Endometrial microvascular endothelial cells (primary cell): ENCODE data around the gene AGRN. TPM values are rescaled to one million over a fixed set of nuclear protein-coding genes. Genes with fewer than 3 reads are reported as not detected.
"Not testable (repeated sequence)": the region's sequence is repeated elsewhere in the genome, so short reads cannot be mapped to it uniquely, and the experiment has no call there.

ENCODE experiments used
- in situ Hi-C: cut with HindIII; loops from 2 replicates; pipeline ENCODE4 v1.10.0; 2017; ENCODE audit warnings: low sequenced_read_pairs, low pct_unique_long_range_greater_than_20kb; ENCODE audit errors: inconsistent ontology term
- total RNA-seq: library from RNA; depleted of rRNA; stranded (reverse); fragments of >200 nt; gene quantifications from one replicate; pipeline ENCODE4 v1.2.3, GENCODE V29; 2015; ENCODE audit errors: inconsistent ontology term

AGRN gene
- total RNA-seq, 1 donor from 2014 or later: 77.4 TPM

DNA sequence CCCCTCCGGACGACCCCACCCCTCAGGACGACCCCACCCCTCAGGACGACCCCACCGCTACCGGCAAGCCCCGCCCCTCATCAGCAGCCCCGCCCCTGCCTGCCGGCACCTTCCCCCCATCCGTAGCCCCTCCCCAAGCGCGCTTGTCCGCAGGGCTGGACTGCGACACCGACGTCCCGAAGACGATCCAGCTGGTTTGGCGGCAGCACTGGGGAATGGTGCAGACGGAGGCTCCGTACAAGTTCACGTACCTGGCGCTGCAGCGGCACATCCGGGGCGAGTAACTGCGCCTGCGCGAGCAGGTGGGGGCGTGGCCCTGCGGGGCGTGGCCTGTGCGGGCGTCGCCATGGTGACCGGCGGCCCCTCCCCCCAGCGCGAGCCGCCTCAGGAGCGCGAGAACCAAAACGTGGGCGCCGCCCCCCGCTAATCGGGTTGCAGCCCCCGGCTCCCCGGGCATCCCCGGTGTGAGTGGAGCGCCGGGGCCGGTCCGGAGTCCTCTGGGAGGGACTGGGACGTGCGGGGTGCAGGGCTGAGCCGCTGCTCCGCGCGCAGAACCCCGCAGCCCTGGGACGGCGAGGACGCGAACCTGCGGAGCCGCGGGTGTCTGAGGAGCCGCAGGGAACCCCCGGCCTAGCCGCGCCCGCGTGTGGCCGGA lies 49.3 kb downstream of the AGRN start:
- in situ Hi-C loops: no loop called here

- in situ Hi-C loops: no loop called here
Measured at GRCh38 chr1:1069711-1070676, 50.1 kb downstream of the AGRN start.

DNA sequence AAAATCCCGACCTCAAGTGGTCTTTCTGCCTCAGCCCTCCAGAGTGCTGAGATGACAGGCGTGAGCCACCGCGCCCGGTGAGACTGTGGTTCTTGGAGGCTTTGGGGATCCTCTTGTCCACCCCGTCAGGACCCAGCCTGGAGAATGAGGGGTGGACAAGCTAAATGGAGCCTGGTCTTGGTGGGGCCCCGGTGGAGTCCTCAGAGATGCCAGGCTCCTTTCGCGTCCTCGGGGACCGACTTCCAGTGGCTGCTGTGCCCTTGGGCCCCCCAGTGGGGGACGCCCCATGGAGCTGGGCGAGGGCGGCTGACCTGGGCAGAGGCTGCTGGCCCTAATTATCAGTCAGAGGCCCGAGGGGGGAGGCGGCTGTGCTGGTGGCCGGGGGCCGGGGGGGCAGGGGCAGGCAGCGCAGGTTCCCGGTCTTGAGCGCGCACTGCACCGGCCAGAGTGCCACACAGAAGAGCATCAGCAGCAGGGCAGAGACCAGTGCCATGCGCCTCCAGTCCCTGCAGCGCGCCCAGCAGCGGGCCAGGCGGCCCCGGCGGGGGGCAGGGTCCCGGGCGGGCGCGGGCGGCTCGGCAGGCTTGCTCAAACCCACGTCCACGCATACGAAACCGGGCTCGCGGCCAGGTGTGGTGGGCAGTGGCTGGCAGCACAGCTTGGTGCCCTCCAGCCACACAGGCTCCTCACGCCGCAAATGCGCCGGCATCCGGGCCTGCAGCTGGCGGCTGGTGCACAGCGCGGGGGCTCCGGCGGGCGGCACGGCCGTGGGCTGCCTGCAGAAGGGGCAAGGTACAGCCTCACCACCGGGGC lies 51.8 kb downstream of the AGRN start:
- in situ Hi-C loops: no loop called here

GRCh38 chr1:1072299-1072848 lies 52.5 kb downstream of the AGRN start:
- in situ Hi-C loops: no loop called here

DNA sequence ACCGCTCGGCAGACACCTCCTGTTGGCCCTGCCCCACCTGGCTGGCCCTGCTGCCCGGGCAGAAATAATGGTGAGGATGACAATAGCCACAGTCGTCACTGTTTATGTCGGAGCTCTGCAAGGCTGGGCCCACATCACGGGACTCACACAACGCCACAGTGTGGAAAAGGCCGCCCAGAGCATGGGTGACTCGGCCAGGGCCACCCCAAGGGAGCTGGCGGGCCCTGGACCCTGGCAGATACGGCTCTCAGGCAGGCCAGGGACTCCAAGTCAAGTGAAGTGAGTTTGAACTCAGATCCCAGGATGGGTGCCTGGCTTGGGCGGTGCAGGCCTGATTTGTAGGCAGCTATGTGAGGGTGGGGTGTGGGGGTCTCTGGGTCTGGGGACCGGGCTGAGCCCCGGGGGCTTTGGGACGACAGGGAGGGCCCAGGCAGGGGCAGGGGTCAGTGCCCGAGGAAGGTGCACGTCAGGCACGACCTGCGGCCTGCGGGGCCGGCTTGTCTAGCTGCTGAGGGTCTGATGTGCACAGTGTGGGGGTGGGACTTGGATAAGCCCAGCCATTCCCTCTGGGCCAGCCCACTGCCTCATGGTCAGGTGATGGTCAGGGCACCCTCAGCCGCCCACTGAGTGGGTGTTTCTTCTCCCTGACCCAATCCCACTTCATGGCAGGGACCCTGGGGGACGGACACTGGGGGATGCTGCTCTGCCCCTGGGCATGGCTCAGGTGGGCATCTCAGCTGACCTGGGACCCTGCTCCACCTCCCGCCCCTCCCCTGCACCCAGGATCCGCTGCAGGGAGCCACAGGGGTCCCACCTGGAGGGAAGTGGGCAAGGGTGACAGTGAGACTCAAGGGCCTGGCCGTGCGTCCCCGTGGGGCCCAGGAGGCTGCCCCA lies 53.2 kb downstream of the AGRN start:
- in situ Hi-C loops: no loop called here

- in situ Hi-C loops: no loop called here
Measured at GRCh38 chr1:1073743-1074587, 54.0 kb downstream of the AGRN start, which contains the start of gene RNF223. TSS of gene RNF223 (minus strand) at chr1:1074306. CDS start at chr1:1072566, 1,740 bp downstream.

DNA sequence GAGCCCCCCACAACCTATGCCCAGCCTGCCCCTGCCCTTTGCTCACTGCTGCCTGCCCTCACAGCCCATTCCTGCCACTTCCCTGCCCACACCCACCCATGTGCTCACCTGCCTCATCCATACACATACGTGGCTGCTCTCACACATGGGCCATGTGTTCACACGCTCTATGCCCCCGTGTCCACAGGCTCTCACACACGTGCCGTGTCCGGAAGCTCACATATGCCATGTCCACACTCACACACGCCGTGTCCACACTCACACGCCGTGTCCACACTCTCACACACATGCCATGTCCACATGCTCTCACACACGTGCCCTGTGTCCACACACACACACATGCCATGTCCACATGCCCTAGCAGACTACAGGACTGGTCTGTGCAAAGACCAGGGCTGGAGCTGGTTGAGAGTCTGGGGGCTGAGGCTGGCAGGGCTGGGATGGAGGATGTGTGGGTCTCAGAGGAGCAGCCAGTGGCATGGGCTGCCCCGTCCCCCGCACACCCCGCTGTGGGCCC lies 54.8 kb downstream of the AGRN start:
- in situ Hi-C loops: no loop called here

DNA sequence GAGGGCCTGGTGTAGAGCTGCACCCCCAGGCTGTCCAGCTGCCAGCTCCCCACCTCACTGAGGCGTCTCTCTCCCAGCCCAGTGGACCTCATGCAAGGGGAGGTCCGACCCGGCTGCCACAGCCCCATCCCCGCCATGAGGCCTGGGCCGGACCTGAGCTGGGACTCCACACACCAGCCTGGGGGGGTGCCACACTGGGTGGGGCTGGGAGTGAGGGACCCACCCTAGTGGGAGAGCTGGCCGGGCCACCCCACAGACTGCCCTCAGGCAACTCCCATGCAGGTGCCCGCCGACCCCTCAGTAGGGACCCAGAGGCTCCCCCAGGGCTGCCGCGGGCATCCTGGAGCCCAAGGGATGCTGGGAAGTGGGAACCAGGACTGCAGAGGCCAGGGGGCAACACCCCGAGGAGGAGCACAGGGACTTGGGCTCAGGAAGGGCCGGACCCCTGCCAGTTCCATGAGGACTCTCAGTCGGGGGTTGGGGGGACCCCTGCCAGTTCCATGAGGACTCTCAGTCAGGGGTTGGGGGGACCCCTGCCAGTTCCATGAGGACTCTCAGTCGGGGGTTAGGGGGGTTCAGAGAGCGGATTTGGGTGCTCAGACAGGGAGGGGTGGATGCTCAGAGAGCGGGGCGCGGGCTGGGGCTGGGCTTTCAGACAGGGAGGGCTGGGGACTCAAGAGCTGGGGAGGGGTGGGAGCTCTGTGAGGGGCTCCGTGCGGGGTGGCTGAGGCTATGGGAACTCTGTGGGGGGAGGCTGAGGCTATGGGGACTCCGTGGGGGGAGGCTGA lies 55.4 kb downstream of the AGRN start:
- in situ Hi-C loops: no loop called here

DNA sequence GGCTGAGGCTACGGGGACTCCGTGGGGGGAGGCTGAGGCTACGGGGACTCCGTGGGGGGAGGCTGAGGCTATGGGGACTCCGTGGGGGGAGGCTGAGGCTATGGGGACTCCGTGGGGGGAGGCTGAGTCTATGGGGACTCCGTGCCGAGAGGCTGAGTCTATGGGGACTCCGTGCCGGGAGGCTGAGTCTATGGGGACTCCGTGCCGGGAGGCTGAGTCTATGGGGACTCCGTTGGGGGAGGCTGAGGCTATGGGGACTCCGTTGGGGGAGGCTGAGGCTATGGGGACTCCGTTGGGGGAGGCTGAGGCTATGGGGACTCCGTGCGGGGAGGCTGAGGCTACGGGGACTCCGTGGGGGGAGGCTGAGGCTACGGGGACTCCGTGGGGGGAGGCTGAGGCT lies 57.5 kb downstream of the AGRN start:
- in situ Hi-C loops: not testable (repeated sequence)

GRCh38 chr1:1079408-1080121 lies 59.6 kb downstream of the AGRN start:
- in situ Hi-C loops: no loop called here

- in situ Hi-C loops: no loop called here
Measured at GRCh38 chr1:1080122-1080757, 60.3 kb downstream of the AGRN start.

DNA sequence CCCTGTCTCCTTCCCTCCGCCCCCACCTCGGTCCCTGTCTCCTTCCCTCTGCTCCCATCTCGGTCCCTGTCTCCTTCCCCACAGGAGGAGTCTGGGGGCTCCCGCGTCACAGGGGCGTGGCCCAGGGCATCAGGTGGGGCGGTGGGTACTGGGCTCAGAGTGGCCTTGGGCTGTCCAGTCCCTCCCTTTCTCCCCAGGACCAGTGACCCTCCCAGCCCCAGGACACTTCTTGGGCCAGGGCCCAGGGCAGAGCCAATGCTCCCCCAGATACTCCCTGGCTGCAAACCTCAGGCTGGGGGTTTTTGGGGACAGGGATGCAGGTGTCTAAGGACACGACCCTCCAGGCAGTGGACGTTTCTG lies 61.0 kb downstream of the AGRN start:
- in situ Hi-C loops: no loop called here

DNA sequence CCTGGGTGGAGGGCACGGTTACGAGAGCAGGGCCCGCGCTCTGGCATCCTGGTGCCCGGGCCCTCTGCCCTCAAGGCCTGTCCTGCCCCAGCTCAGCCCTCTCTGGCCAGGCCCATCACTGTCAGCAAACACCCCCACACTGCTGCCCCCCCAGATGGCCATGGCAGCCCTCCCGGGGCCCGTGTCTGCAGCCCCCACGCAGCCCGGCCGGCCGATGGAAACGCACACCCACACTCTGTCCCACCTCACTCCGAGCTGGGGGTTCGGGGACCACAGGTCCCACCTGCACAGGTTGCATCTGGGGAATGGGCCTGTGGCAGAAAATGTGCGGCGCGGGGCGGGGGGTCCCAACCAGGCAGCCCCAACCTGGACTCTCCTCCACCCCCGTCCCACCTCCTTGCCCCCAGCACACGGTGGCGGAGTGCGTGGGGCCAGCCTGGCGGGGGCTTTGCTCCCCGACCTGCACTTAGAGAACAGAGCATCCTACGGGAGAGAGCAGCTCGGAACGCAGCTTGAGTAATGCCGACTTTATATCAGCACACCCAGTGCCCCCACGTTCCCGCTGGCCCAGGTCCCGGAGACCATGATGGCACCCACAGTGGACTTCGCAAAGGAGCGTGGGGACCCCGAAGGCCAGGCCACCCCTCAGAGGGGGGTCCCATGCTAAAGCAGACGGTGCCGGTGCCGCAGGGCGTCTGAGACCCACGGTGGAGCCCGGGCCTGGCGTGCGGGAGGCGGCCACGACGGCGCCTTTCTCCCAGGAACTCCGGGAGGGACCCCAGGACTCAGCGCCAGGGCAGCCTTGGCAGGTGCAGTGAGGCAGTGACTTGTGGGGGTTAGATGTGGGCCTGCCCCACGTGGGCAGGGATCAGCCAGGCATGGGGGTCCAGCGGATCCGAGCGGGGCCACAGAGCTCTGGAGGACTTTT lies 61.7 kb downstream of the AGRN start:
- in situ Hi-C loops: no loop called here

DNA sequence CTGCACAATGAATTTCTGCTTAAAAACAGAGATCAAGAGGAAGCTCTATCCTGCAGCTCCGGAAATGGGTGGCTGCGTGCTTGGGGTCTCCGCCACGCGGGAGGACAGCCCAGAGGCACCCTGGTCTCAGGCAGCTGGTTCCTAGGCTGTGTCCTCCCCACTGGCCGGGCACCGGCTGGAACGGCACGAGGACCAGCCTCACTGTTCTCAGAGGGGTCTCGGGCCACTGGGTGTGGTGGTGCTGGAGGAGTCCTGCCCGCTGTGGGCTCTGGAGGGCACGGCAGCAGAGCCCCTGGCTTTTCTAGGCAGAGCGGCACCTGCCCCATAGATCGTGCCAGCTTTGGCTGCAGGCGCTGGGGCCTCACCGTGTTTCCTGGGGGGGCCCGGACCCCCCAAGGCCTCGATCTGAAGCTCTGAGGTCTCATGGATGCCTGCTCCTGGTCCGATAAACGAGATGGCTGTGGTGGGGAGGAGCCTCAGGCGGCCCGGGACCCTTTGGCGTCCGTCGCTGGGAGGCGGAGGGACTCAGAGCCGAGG lies 62.4 kb downstream of the AGRN start:
- in situ Hi-C loops: no loop called here
